Neural cell (in vitro differentiated cells): ENCODE measurements around the gene GMDS. TPM values are rescaled to one million over a fixed set of nuclear protein-coding genes. Genes with fewer than 3 reads are reported as not detected.

ENCODE experiments used
- H2AFZ ChIP-seq: fragments of 200-600, 300-800 bp; sonication (generic), shearing (Covaris generic); 2 replicates; pipeline ENCODE4 v1.6.0; 2014; ENCODE audit warnings: low read depth, mild to moderate bottlenecking, antibody characterized with exemption, low read length, moderate library complexity
- H3F3A ChIP-seq: fragments of 200-600 bp; shearing (Covaris generic); 2 replicates; pipeline ENCODE4 v1.6.1; 2016; ENCODE audit warnings: mild to moderate bottlenecking, moderate library complexity, mixed read lengths, antibody characterized with exemption, low read length; ENCODE audit not compliant: insufficient read depth, poor library complexity, severe bottlenecking
- H3K27ac ChIP-seq: fragments of 200-600, 300-800 bp; sonication (generic), shearing (Covaris generic); 2 replicates; pipeline ENCODE4 v1.5.1; 2014; ENCODE audit warnings: mild to moderate bottlenecking, low read length, moderate library complexity
- H3K27me3 ChIP-seq: fragments of 300-800, 200-600 bp; sonication (generic), shearing (Covaris generic); 2 replicates; pipeline ENCODE4 v1.6.0; 2014; ENCODE audit warnings: mild to moderate bottlenecking, low read depth, low read length, moderate library complexity; ENCODE audit not compliant: insufficient read depth
- H3K36me3 ChIP-seq: fragments of 300-800, 200-600 bp; sonication (generic), shearing (Covaris generic); 2 replicates; pipeline ENCODE4 v1.5.1; 2014; ENCODE audit warnings: mild to moderate bottlenecking, antibody characterized with exemption, low read length, moderate library complexity; ENCODE audit not compliant: insufficient read depth
- H3K4me2 ChIP-seq: fragments of 300-800, 200-600 bp; sonication (generic), shearing (Covaris generic); 2 replicates; pipeline ENCODE4 v1.6.0; 2014; ENCODE audit warnings: mild to moderate bottlenecking, low read length
- H3K4me3 ChIP-seq: fragments of 300-800, 200-600 bp; sonication (generic), shearing (Covaris generic); 2 replicates; pipeline ENCODE4 v1.5.1; 2014; ENCODE audit warnings: mild to moderate bottlenecking, low read length, moderate library complexity
- H3K79me2 ChIP-seq: fragments of 200-600 bp; shearing (Covaris generic); replicated peaks from 2 replicates; pipeline ENCODE4 v1.6.0; 2014; ENCODE audit warnings: mild to moderate bottlenecking, low read length, moderate library complexity; ENCODE audit not compliant: insufficient read depth
- H3K9ac ChIP-seq: fragments of 300-800, 200-600 bp; sonication (generic), shearing (Covaris generic); 2 replicates; pipeline ENCODE4 v1.6.1; 2016; ENCODE audit warnings: mild to moderate bottlenecking, low read length, mixed read lengths
- H3K9me2 ChIP-seq: fragments of 200-600 bp; shearing (Covaris generic); 2 replicates; pipeline ENCODE4 v1.6.1; 2016; ENCODE audit warnings: mild to moderate bottlenecking, low read length, mixed read lengths; ENCODE audit not compliant: insufficient read depth
- H3K9me3 ChIP-seq: fragments of 200-600, 300-800 bp; sonication (generic), shearing (Covaris generic); 2 replicates; pipeline ENCODE4 v1.6.1; 2016; ENCODE audit warnings: mild to moderate bottlenecking, mixed run types, low read length, moderate library complexity, mixed read lengths
- H4K20me1 ChIP-seq: fragments of 200-600 bp; shearing (Covaris generic); 2 replicates; pipeline ENCODE4 v1.6.1; 2016; ENCODE audit warnings: mild to moderate bottlenecking, mixed run types; ENCODE audit not compliant: insufficient read depth
- EP300 ChIP-seq: fragments of 450-650 bp; conservative IDR thresholded peaks from 2 replicates; pipeline ENCODE4 v1.6.1; 2014; ENCODE audit warnings: antibody characterized with exemption, mild to moderate bottlenecking, moderate library complexity; ENCODE audit not compliant: poor library complexity, severe bottlenecking
- EZH2 ChIP-seq: fragments of 200-600, 300-800 bp; shearing (Covaris generic), sonication (generic); IDR thresholded peaks from 2 replicates; pipeline ENCODE4 v1.6.1; 2014; ENCODE audit warnings: antibody characterized with exemption, low read length, borderline replicate concordance, mild to moderate bottlenecking; ENCODE audit not compliant: insufficient read depth, poor library complexity, severe bottlenecking
- MXI1 ChIP-seq: fragments of 450-650 bp; conservative IDR thresholded peaks from 2 replicates; pipeline ENCODE4 v1.6.1; 2014; ENCODE audit warnings: antibody characterized with exemption, mild to moderate bottlenecking; ENCODE audit not compliant: poor library complexity, severe bottlenecking
- POLR2AphosphoS5 ChIP-seq: IDR thresholded peaks from 2 replicates; pipeline ENCODE4 v1.6.1; 2012
- RAD21 ChIP-seq: fragments of 450-650 bp; conservative IDR thresholded peaks from 2 replicates; pipeline ENCODE4 v1.6.1; 2014; ENCODE audit warnings: antibody characterized with exemption, mild to moderate bottlenecking, moderate library complexity
- SMC3 ChIP-seq: fragments of 450-650 bp; conservative IDR thresholded peaks from 2 replicates; pipeline ENCODE4 v1.6.1; 2014; ENCODE audit warnings: antibody characterized with exemption, mild to moderate bottlenecking, moderate library complexity; ENCODE audit not compliant: poor library complexity
- TAF1 ChIP-seq: IDR thresholded peaks from 2 replicates; pipeline ENCODE4 v1.6.1; 2012; ENCODE audit warnings: low read depth
- polyA plus RNA-seq: library from polyadenylated mRNA; depleted of rRNA; stranded (reverse); fragments of >200 nt; gene quantifications from 2 replicates; pipeline ENCODE4 v1.2.3, GENCODE V29; 2014
- TF ChIP-seq, protein P1 (sequence below): IDR thresholded peaks from 2 replicates; pipeline ENCODE4 v1.6.1; 2012; ENCODE audit warnings: borderline replicate concordance
- TF ChIP-seq, protein P2 (sequence below): fragments of 450-650 bp; IDR thresholded peaks from 2 replicates; pipeline ENCODE4 v1.5.1; 2014; ENCODE audit warnings: antibody characterized with exemption, mild to moderate bottlenecking, moderate library complexity; ENCODE audit not compliant: poor library complexity, severe bottlenecking

Gene GMDS
- polyA plus RNA-seq, 1 donor from 2014 or later, result 11.4 TPM

DNA sequence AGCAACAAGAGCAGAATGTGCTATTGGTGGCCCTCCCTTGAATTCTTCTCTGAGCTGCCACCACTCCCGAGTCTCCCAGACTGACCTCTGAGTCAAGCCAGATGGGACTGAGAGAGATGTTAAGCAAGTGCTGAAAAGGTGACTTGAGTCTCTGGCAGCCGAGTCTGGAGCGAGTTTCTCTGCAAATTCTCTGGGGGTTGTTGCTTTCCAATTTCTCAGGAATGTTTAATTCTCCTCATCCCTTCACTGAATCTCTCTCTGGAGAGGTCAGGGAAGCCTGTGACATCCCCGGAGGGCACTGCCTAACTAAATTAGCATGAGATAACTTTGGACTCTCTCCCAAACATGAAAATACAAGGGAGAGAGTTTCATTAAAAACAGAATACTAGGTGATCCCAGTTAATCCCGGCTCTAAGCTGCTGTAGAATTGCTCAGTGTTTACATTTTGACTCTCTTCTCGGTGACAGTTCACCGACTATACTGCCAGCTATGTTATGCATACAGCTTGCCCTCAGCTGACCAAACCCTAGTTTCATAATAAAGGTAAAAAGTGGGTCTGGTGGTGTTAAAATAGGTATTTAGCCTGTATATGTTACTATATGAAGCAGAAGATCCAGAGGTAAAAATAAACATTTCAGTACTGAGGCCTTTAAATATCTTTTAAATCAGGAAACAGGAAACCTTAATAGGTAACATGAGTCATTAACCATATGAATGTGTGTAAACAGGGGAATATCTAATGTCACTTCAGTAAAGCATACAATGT lies 477.7 kb downstream of the GMDS start:
- Histone ChIP-seq H2AFZ (no peak overlapping the region), H3K4me2 (no peak overlapping the region), H3K9me3 (no peaks in the 10 kb centered on the region), H3K9me2 (no peaks in the 10 kb centered on the region), H3F3A (no peaks in the 10 kb centered on the region), H3K9ac (no peak overlapping the region), H3K79me2 (no peaks in the 10 kb centered on the region), H3K36me3 (no peaks in the 10 kb centered on the region), H3K27me3 (no peaks in the 10 kb centered on the region), H4K20me1 (no peaks in the 10 kb centered on the region), H3K4me3 (no peak overlapping the region), H3K27ac (no peak overlapping the region)
- no peak for TF ChIP-seq POLR2AphosphoS5
- no peak for TF ChIP-seq RAD21
- no peak for TF ChIP-seq SMC3
- TF ChIP-seq, protein P1, sequence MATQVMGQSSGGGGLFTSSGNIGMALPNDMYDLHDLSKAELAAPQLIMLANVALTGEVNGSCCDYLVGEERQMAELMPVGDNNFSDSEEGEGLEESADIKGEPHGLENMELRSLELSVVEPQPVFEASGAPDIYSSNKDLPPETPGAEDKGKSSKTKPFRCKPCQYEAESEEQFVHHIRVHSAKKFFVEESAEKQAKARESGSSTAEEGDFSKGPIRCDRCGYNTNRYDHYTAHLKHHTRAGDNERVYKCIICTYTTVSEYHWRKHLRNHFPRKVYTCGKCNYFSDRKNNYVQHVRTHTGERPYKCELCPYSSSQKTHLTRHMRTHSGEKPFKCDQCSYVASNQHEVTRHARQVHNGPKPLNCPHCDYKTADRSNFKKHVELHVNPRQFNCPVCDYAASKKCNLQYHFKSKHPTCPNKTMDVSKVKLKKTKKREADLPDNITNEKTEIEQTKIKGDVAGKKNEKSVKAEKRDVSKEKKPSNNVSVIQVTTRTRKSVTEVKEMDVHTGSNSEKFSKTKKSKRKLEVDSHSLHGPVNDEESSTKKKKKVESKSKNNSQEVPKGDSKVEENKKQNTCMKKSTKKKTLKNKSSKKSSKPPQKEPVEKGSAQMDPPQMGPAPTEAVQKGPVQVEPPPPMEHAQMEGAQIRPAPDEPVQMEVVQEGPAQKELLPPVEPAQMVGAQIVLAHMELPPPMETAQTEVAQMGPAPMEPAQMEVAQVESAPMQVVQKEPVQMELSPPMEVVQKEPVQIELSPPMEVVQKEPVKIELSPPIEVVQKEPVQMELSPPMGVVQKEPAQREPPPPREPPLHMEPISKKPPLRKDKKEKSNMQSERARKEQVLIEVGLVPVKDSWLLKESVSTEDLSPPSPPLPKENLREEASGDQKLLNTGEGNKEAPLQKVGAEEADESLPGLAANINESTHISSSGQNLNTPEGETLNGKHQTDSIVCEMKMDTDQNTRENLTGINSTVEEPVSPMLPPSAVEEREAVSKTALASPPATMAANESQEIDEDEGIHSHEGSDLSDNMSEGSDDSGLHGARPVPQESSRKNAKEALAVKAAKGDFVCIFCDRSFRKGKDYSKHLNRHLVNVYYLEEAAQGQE, result no peak
- TF ChIP-seq, protein P2, sequence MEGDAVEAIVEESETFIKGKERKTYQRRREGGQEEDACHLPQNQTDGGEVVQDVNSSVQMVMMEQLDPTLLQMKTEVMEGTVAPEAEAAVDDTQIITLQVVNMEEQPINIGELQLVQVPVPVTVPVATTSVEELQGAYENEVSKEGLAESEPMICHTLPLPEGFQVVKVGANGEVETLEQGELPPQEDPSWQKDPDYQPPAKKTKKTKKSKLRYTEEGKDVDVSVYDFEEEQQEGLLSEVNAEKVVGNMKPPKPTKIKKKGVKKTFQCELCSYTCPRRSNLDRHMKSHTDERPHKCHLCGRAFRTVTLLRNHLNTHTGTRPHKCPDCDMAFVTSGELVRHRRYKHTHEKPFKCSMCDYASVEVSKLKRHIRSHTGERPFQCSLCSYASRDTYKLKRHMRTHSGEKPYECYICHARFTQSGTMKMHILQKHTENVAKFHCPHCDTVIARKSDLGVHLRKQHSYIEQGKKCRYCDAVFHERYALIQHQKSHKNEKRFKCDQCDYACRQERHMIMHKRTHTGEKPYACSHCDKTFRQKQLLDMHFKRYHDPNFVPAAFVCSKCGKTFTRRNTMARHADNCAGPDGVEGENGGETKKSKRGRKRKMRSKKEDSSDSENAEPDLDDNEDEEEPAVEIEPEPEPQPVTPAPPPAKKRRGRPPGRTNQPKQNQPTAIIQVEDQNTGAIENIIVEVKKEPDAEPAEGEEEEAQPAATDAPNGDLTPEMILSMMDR, result no peak
- no peak for TF ChIP-seq EZH2
- no peak for TF ChIP-seq EP300
- no peak for TF ChIP-seq TAF1
- no peak for TF ChIP-seq MXI1

DNA sequence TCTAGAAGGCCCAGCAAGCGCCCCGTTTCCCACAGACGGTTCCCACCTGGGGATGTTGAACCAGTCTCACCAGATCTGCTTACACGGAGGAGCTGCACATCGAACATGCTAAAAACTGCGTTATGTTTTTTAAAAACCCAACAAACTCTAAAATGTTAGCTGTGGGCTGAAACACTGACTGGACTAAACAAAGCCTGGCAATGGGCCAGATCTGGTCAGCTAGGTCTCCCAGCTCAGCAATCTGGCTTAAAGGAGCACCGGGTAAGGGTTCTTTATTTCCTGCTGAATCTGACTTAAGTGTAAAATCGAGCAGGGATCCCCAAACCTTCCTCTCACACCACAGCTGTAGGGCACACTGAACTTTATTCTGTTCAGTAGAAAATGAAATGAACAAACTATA lies 478.8 kb downstream of the GMDS start:
- no peak overlapping the region for H3K4me3 ChIP-seq
- no peaks in the 10 kb centered on the region for H4K20me1 ChIP-seq
- H3K9me3 ChIP-seq, result no peaks in the 10 kb centered on the region
- no peak overlapping the region for H3K9ac ChIP-seq
- no peak overlapping the region for H2AFZ ChIP-seq
- no peaks in the 10 kb centered on the region for H3K36me3 ChIP-seq
- no peak for TF ChIP-seq SMC3
- H3K9me2 ChIP-seq, result no peaks in the 10 kb centered on the region
- no peaks in the 10 kb centered on the region for H3K27me3 ChIP-seq
- H3K79me2 ChIP-seq, result no peaks in the 10 kb centered on the region
- H3K27ac ChIP-seq, result no peak overlapping the region
- no peak overlapping the region for H3K4me2 ChIP-seq
- H3F3A ChIP-seq, result no peaks in the 10 kb centered on the region
